CD1c-positive myeloid dendritic cell (primary cell): ENCODE results near the gene SLC19A2.
"Not testable (repeated sequence)": the region's sequence is repeated elsewhere in the genome, so short reads cannot be mapped to it uniquely, and the experiment has no call there.

ENCODE experiments used
- DNase-seq: peaks from one replicate; pipeline ENCODE4 v3.0.0-alpha.2; 2016; ENCODE audit errors: extremely low spot score

Gene SLC19A2

DNA sequence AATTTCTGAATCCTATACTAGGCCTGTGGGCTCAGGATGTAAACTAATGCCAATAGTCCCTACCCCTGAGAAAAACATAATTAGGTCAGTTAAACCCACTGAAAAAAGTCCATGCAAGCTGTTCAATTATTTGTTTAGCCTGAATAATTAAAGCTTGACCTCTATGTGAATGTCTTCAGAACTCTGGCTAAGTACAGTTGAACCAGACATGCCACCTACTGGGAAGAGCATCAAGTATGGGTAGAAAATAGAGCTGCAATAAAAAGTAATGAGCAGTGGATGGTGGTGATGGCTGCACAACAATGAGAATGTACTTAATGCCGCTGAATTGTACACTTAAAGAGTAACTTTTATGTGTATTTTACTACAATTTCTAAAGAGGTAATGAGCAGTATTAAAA is 23.6 kb upstream of the SLC19A2 start:
- DNase-seq, result no peak

- DNase-seq, result no peak
Observed at GRCh38 chr1:169508432-169509338, 22.9 kb upstream of the SLC19A2 start.

DNA sequence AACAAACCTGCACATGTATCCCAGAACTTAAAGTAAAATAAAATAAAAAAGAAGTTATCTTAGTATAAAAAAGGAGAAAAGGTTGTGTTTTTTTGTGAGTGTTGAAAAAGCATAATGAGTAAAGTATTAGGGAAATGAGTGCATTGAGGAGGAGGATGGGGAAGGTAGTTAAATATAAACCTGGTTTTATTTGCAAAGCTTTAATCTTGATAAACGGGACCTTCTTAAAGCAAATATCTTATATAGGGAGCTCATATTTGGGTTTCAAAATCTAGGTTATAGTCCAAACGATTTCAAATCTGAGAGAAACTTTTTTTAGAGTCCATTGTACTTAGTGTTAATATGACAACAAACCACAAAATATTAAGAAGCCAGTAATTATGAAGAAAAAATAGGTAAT is 21.7 kb upstream of the SLC19A2 start:
- no peak for DNase-seq

DNA sequence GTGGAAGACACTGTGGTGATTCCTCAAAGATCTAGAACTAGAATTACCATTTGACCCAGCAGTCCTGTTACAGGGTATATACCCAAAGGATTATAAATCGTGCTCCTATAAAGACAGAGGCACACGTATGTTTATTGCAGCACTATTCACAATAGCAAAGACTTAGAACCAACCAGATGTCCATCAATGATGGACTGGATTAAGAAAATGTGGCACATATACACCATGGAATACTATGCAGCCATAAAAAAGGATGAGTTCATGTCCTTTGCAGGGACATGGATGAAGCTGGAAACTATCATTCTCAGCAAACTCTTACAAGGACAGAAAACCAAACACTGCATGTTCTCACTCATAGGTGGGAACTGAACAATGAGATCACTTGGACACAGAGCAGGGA is 17.9 kb upstream of the SLC19A2 start:
- DNase-seq, result not testable (repeated sequence)

GRCh38 chr1:169499807-169500206 is 14.1 kb upstream of the SLC19A2 start:
- no peak for DNase-seq

DNA sequence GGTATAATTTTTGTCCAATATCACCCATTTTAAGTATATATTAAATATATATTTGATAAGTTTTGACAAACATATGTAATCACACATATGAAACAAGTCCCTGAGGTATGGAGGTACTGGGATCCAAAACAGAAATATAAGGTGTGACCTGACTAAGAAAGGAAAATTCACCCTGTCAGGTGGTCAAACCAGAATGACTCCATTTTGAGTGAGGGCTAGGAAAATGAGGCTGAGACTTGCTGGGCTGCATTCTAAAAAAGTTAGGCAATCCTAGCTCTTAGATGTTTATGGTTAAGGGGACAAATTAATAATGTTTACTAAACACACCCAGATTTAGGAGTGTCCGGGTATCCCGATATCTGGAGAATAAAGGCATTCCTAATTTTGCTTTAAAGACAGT is 11.6 kb upstream of the SLC19A2 start:
- DNase-seq, result no peak

GRCh38 chr1:169495916-169496315 is 10.2 kb upstream of the SLC19A2 start:
- DNase-seq, result no peak

DNA sequence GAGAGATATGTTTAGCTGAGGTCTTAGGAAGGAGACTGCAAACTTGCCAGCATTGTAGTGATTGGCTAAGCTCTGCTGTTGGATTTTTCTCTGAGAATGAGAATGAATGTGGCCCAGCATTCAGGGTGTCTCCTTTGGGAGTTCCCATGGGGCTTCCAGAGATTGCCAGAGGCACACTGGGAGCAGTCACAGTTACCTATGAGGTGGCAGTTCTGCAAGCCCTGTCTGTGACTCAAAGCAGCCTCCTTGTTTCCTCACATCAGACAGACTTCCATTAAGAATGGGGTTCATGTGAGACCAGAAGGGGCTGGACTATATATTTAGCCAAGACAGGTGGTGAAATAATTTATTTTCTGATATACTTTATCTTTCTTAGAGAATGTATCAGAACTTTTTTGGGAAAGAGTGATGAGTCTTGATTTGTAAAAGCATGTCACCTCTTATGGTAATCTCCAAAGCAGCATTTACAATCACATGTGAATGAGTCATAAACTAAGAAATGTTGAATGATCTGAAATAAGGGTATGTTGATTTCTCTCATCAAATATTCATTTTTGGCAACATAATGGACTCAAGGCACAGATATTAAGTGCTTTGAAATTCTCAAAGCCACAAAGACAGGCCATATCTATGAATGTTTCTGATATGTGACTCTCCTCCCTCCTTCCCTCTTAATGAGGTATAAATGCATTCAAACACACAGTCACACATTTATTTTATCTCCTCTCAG is 9.5 kb upstream of the SLC19A2 start:
- DNase-seq, result no peak

- no peak for DNase-seq
Observed at GRCh38 chr1:169494343-169494742, 8.6 kb upstream of the SLC19A2 start.

DNA sequence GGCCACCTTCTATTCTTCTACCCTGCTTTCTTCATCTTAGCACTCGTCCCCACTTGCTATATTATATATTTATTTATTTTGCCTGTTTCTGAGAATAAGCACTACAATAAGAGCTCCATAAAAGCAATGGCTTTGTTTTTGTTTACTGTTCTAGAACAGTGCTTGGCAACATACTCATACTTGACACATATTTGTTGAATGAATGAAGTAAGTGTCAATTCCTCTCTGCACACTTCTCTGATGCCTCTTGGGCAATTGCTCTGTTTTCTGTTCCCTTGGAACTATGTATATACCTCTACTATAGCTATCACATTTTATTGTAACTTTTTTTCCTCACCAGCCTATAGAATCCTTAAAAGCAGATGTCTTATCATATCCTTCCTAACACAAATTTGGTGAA is 7.5 kb upstream of the SLC19A2 start:
- no peak for DNase-seq

DNA sequence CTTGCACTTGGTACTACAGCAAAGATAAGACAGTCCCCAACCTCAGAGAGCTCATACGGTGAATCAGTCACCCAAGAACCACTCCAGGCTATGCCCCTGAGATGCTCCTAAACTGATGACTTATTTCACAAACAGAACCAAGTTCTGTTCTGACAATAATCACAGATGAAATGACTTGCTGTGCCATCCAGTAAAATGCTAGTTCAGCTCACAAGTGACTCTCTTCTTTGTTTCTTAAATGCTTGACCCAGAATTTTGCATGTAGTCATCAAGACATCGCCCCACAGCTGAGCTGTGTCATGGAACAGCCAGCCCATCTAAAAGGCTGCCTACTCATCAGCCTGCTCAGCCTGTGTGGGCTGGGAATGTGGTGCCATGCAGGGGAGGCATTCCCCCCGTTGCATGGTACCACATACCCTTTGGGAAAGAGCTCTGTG is 6.1 kb upstream of the SLC19A2 start:
- no peak for DNase-seq

DNA sequence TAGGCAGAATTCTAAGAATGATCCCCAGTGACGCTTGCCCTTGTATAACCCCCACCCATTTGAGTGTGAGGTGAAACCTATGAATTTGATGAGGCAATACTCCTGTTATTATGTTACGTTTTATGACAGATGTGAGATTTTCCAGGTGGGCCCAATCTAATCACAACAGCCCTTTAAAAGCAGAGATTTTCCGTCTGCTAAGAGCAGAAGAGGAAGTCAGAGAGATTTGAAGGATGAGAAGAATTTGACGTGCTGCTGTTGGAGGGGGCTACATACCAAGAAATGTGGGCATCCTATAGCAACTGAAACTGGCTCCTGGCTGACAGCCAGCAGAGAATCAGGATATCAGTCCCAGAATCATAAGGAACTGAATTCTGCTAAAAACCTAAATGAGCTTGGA is 2.4 kb upstream of the SLC19A2 start:
- DNase-seq, result no peak

GRCh38 chr1:169487561-169487960 is 1.8 kb upstream of the SLC19A2 start:
- DNase-seq, result no peak

DNA sequence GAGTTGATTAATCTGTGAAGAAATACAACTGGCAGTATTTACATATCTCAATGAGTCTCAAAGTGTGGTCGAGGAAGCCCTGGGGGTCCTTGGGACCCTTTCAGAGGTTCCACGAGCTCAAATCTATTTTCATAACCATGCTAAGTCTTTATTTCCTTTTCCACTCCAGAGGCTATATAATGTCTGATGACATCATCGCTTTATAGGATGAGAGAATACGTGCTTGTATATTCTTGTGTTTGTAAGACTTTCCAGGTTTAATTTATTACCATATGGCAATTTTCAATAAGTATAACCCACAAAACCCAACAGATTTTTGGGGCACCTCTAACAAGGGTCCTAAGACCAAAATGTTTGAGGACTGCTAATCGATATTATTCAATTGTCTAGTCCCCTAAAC is 1.4 kb upstream of the SLC19A2 start:
- no peak for DNase-seq

DNA sequence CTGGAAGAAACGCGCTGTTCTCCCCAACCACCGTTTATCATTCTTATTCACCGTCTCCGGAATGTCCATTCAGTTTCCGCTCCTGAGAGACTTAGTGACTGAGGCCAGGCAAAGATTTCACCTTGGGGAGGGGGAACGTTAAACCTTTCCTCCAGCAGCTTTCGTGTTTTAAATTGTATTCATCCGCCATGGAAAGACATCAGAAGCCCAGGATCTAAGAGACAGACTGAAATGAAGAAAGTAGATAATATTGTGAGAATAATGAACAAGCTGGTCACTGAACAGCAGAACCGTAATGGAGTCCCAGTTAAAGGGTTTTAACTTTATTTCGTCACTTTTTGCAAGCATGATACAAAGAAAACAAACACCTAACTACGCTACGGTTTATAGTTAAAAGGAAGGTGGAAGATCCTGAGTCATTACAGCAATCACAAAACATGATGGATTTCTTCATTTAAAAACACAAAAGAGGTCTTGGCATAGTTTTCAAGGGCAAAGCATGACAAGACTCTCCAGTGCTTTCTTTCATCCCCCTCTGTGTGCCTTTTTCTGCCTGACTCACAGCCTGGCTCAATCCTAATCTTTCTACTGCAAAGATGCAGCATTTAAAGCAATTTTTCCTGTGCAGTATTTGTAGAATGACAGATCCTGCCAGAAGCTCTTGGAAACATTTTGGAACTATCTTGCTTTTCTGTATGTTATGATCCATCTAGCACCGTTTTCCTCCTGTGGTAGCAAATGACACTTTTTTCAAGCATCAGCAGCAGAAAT is 722 bp upstream of the SLC19A2 start:
- DNase-seq, result peak; percentile 29

- DNase-seq, result peak; percentile 78
Observed at GRCh38 chr1:169484683-169485430, 887 bp downstream of the SLC19A2 start.

GRCh38 chr1:169484101-169484500 is 1.6 kb downstream of the SLC19A2 start:
- DNase-seq, result no peak

GRCh38 chr1:169483500-169483966 is 2.2 kb downstream of the SLC19A2 start:
- no peak for DNase-seq

DNA sequence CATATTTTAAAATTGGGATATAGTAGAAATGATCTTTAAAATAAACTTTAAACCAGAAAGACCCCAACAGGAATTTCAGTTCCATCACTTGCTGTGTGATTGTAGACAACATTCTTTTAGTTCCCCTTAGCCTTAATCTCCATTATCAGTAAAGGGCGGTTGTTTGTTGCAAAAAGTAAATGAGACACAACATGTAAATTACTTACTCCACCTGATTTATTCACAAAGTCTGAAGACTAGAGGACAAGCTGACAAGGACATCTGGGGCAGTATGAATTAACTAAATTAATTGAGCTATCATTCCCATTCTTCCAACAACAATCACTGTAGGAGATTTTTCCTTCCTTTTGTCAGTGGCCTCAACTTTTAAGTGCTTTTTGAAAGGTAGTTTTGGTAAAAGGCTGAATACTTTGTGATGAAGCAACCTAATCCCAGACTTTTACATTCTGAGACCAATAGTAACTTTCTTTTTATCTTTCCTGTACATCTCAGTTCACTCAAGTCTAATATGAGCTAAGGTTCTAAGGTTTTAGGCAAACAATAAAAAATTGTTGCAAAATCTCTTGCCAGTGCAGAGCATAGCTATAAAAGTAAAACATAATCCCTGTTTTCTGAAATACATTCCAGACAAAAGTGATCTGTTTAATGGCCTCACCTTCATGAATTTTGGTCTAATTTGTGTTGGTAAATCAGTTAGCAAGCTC is 6.2 kb downstream of the SLC19A2 start:
- no peak for DNase-seq

DNA sequence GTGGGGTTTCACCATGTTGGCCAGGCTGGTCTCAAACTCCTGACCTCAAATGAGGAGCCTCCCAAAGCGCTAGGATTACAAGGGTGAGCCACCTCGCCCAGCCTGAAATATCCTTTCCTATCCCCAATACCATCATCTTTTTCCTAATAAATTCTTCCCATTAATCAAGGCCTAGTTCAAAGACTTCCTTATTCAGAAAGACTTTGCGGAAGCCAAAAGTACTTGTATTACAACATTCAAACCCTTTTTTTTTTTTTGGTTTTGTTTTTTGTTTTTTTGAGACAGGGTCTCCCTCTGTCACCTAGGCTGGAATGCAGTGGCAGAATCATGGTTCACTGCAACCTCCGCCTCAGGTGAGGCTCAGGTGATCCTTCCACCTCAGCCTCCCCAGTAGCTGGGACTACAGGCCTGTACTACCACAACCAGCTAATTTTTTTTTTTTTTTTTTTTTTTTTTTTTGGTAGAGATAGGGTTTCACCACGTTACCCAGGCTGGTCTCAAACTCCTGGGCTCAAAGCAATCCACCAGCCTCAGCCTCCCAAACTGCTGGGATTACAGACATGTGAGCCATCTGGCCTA is 7.6 kb downstream of the SLC19A2 start:
- DNase-seq, result peak; percentile 48
